ENCODE results near the gene SLC38A7. TPM values are rescaled to one million over a fixed set of nuclear protein-coding genes. Genes with fewer than 3 reads are reported as not detected.
"Not testable (repeated sequence)": the region's sequence is repeated elsewhere in the genome, so short reads cannot be mapped to it uniquely, and the experiment has no call there.

Gene SLC38A7
- total RNA-seq, 1 donor from 2014 or later: 31.9 TPM

- intact Hi-C loops (cut with micrococcal nuclease): loop anchor here (10.0 kb wide), 1 partner anchor 305 kb away; no protein-coding TSS in a partner anchor
- TF ChIP-seq, protein P1, sequence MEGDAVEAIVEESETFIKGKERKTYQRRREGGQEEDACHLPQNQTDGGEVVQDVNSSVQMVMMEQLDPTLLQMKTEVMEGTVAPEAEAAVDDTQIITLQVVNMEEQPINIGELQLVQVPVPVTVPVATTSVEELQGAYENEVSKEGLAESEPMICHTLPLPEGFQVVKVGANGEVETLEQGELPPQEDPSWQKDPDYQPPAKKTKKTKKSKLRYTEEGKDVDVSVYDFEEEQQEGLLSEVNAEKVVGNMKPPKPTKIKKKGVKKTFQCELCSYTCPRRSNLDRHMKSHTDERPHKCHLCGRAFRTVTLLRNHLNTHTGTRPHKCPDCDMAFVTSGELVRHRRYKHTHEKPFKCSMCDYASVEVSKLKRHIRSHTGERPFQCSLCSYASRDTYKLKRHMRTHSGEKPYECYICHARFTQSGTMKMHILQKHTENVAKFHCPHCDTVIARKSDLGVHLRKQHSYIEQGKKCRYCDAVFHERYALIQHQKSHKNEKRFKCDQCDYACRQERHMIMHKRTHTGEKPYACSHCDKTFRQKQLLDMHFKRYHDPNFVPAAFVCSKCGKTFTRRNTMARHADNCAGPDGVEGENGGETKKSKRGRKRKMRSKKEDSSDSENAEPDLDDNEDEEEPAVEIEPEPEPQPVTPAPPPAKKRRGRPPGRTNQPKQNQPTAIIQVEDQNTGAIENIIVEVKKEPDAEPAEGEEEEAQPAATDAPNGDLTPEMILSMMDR (IDR thresholded peaks at IDR 0.05; ENCODE audit: borderline replicate concordance): no peak
Measured at GRCh38 chr16:58639836-58640235, 44.7 kb downstream of the SLC38A7 start.

GRCh38 chr16:58639230-58639629 is 45.3 kb downstream of the SLC38A7 start:
- TF ChIP-seq, protein P1 (IDR thresholded peaks at IDR 0.05; ENCODE audit: borderline replicate concordance): no peak
- Histone ChIP-seq H3K4me3 (no peak overlapping the region), H3K27ac (replicated peaks) (no peak overlapping the region), H3K27me3 (ENCODE audit: low read depth) (no peaks in the 10 kb centered on the region), H3K9me3 (replicated peaks) (no peaks in the 10 kb centered on the region), H3K4me1 (no peaks in the 10 kb centered on the region), H3K36me3 (no peaks in the 10 kb centered on the region)
- intact Hi-C loops (cut with micrococcal nuclease): loop anchor here (10.0 kb wide), 1 partner anchor 304 kb away; no protein-coding TSS in a partner anchor
- no peak for DNase-seq

More at GRCh38 chr16:58639836-58640235, 44.7 kb downstream of the SLC38A7 start:
- H3K27me3 ChIP-seq (ENCODE audit: low read depth): no peaks in the 10 kb centered on the region
- no peak overlapping the region for H3K27ac ChIP-seq (replicated peaks)
- H3K36me3 ChIP-seq: no peaks in the 10 kb centered on the region
- H3K9me3 ChIP-seq (replicated peaks): no peaks in the 10 kb centered on the region
- no peaks in the 10 kb centered on the region for H3K4me1 ChIP-seq
- H3K4me3 ChIP-seq: no peak overlapping the region
- DNase-seq: no peak

DNA sequence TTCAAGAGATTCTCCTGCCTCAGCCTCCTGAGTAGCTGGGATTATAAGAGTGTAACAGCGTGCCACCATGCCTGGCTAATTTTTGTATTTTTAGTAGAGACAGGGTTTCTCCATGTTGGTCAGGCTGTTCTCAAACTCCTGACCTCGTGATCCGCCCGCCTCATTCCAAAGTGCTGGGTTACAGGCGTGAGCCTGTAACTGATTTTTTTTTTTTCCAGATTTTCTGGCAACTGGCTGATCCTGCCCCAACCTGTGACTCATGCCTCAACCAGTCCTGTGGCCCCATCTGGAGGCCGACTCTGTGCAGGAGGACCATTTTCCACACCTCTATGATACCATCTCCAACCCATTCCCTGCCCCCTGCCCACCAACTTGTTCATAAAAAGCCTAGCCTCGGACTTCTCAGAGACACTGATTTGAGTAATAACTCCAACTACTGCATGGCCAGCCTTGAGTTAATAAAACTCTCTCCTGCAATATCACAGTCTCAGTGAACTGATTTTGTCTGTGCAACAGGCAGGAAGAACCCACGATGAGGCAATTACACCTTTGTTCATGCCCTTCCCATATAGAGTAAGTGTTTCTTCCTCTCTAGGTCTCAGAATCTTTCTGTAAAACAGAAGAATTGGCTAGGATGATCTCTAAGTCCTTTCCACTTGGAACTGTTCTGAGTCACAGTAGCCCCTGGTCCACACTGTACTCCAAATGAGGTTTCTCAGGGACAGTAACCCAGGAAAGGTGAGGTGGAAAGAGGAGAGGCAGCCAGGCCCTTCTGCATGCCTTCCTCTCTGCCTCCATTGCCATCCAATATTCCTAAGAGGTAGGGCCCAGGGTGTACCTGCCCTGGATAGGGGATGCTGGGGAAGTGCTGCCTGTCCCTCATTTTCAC is 46.2 kb downstream of the SLC38A7 start:
- no peaks in the 10 kb centered on the region for H3K4me1 ChIP-seq
- DNase-seq: peak; percentile 26
- H3K9me3 ChIP-seq (replicated peaks): no peaks in the 10 kb centered on the region
- H3K27ac ChIP-seq (replicated peaks): no peak overlapping the region
- H3K36me3 ChIP-seq: no peaks in the 10 kb centered on the region
- H3K27me3 ChIP-seq (ENCODE audit: low read depth): no peaks in the 10 kb centered on the region
- TF ChIP-seq, protein P1 (IDR thresholded peaks at IDR 0.05; ENCODE audit: borderline replicate concordance): peak; percentile 54
- no peak overlapping the region for H3K4me3 ChIP-seq
- intact Hi-C loops (cut with micrococcal nuclease): loop anchor here (10.0 kb wide), 1 partner anchor 304 kb away; no protein-coding TSS in a partner anchor

DNA sequence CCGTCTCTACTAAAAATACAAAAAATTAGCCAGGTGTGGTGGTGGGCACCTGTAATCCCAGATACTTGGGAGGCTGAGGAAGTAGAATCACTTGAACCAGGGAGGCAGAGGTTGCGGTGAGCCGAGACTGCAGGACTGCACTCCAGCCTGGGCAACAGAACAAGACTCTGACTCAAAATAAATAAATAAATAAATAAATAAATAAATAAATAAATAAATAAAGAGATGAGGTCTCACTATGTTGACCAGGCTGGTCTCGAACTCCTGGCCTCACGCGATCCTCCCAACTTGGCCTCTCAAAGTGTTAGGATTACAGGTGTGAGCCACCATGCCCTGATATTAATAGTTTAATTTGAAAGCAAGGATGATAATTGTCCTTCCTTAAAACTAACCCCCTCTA is 47.5 kb downstream of the SLC38A7 start:
- H3K27ac ChIP-seq (replicated peaks); DNase-seq; H3K36me3 ChIP-seq; H3K27me3 ChIP-seq (ENCODE audit: low read depth); H3K4me1 ChIP-seq; H3K9me3 ChIP-seq (replicated peaks); H3K4me3 ChIP-seq: not testable (repeated sequence)
- intact Hi-C loops (cut with micrococcal nuclease): loop anchor here (10.0 kb wide), 1 partner anchor 302 kb away; no protein-coding TSS in a partner anchor

GRCh38 chr16:58636466-58636865 is 48.1 kb downstream of the SLC38A7 start:
- no peaks in the 10 kb centered on the region for H3K27me3 ChIP-seq (ENCODE audit: low read depth)
- H3K4me3 ChIP-seq: no peak overlapping the region
- no peak overlapping the region for H3K27ac ChIP-seq (replicated peaks)
- no peaks in the 10 kb centered on the region for H3K36me3 ChIP-seq
- DNase-seq: no peak
- intact Hi-C loops (cut with micrococcal nuclease): loop anchor here (10.0 kb wide), 1 partner anchor 302 kb away; no protein-coding TSS in a partner anchor
- no peaks in the 10 kb centered on the region for H3K4me1 ChIP-seq
- no peaks in the 10 kb centered on the region for H3K9me3 ChIP-seq (replicated peaks)
- TF ChIP-seq, protein P1 (IDR thresholded peaks at IDR 0.05; ENCODE audit: borderline replicate concordance): no peak

- Histone ChIP-seq H3K27me3 (ENCODE audit: low read depth) (no peaks in the 10 kb centered on the region), H3K4me3 (no peak overlapping the region), H3K36me3 (no peaks in the 10 kb centered on the region), H3K27ac (replicated peaks) (no peak overlapping the region), H3K4me1 (no peaks in the 10 kb centered on the region), H3K9me3 (replicated peaks) (no peaks in the 10 kb centered on the region)
- TF ChIP-seq, protein P1 (IDR thresholded peaks at IDR 0.05; ENCODE audit: borderline replicate concordance): no peak
- no peak for DNase-seq
- intact Hi-C loops (cut with micrococcal nuclease): loop anchor here (10.0 kb wide), 1 partner anchor 301 kb away; no protein-coding TSS in a partner anchor
Measured at GRCh38 chr16:58635502-58635901, 49.1 kb downstream of the SLC38A7 start.
